Kidney epithelial cell (primary cell): ENCODE data around the gene COL4A3. TPM values are rescaled to one million over a fixed set of nuclear protein-coding genes. Genes with fewer than 3 reads are reported as not detected.

Experiments used
- DNase-seq: peaks from one replicate; pipeline ENCODE4 v3.0.0-alpha.2; 2010; ENCODE audit warnings: low read depth
- H3K27me3 ChIP-seq: 2 replicates; pipeline ENCODE4 v1.6.0; 2011; ENCODE audit warnings: low read length; ENCODE audit not compliant: control insufficient read depth, insufficient read depth
- H3K36me3 ChIP-seq: 2 replicates; pipeline ENCODE4 v1.5.1; 2011; ENCODE audit warnings: low read length; ENCODE audit not compliant: control insufficient read depth, insufficient read depth
- H3K4me3 ChIP-seq: 2 replicates; pipeline ENCODE4 v1.5.1; 2011; ENCODE audit warnings: low read depth, mild to moderate bottlenecking, control low read depth, low read length
- CTCF ChIP-seq: IDR thresholded peaks from 2 replicates; pipeline ENCODE4 v1.5.1; 2011; ENCODE audit warnings: mild to moderate bottlenecking, moderate library complexity, low read length, control low read depth, inconsistent platforms; ENCODE audit not compliant: insufficient read depth, poor library complexity, severe bottlenecking
- total RNA-seq: library from RNA; depleted of rRNA; stranded (reverse); fragments of >200 nt; gene quantifications from 2 replicates; pipeline ENCODE4 v1.2.3, GENCODE V29; 2015

Gene COL4A3
- total RNA-seq, 1 donor from 2014 or later = 2.3 TPM

DNA sequence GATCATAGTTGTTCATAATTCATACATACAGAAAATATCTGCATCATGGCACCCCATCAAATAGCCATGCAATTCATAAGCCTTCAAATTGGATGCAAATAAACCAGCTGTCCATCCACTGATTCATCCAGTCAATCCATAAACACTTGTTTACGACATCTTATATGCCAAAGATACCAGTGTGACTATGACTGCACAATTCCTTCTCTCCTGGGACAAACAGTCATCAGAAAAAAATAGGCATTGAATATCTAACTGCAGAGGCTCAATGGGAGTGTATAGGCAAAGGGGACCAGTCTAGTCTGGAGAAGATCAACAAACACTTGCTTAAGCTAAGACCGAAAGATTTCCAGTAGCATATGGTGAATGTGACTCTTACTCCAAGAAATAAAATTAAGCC is 70.0 kb downstream of the COL4A3 start:
- no peak for DNase-seq
- no peaks in the 10 kb centered on the region for H3K27me3 ChIP-seq
- TF ChIP-seq CTCF = no peak
- H3K4me3 ChIP-seq = no peak overlapping the region
- H3K36me3 ChIP-seq = no peaks in the 10 kb centered on the region

DNA sequence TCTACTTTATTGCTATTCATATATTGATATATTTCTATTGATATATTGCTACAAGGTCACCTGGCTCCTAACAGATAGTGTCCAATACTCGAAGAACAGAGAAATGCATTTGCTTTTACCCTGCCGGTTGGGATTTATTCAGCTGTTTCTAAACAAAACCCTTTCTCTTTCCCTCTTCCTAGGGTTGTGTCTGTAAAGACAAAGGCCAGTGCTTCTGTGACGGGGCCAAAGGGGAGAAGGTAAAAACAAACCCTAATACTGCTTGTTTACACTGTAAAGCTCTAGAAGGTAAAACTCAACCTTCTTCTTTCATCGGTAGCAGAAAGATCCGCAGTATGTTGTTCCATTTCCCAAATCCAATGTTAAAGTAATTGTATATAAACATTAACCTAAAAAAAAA is 73.4 kb downstream of the COL4A3 start:
- TF ChIP-seq CTCF = no peak

DNA sequence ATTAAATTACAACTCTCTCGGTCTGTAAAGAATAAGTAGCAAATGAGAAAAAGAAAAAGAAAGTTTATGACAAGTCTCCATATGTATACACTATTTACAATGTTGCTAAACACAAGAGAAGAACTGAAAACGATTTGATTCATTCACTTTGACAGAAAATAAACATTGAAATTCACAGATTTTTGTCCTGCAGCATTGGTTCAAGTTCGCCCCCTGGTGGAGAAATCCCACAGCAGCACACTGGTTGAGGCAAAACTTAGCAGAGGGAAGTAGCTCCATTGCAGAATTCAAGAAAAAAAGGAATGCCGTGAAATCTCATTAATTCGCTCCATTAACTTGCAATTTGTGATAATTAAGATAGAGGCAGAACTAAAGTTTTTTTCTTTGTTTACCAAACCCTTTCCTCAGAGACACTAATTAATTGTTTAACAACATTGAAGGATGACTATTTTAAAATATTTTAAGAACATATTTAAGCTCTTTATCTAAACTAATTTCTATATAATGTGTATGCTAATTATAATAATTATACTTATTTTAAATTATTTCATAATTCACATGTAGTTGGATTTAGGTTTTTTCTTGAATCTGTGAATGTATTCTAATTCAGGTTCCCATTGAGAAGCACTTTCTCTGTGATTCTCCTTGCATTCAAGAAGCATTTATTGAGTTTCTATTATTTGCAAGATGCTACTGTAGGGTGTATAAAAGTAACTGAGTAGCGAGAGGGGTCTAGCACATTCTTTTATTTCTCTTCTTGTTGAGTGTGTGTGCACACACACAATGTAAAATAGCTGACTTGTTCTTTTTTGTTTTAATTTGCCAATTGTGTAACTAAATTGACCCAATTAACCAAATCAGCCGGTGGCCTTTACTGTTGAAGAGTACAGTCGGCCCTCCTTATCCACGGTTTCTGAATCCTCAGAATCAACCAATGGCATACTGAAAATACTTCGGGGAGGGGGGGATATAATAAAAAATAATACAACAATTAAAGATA is 74.1 kb downstream of the COL4A3 start:
- H3K27me3 ChIP-seq = no peaks in the 10 kb centered on the region
- peak; percentile 96 for TF ChIP-seq CTCF
- peak; percentile 34 for DNase-seq

More for the DNA sequence above, 73.4 kb downstream of the COL4A3 start:
- Histone ChIP-seq H3K4me3 (no peak overlapping the region), H3K27me3 (no peaks in the 10 kb centered on the region), H3K36me3 (no peaks in the 10 kb centered on the region)
- DNase-seq = no peak

DNA sequence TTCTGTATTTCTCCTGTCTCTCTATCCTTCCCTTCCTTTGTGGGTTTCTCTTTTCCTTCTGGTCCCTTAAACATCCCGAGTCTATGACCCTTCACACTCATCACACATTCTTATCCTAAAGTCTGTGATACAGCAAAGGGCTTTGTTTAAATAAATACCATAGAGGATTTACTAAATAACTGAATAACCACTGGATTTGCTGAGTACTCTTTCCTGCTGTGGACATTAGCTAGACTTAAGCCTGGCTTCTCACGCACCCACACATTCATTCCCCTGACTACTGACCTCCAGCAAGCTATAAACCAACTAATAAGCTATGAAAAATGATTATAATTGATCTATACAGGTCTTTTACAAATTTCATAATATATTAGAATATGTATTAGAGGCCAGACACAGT is 76.6 kb downstream of the COL4A3 start:
- no peaks in the 10 kb centered on the region for H3K36me3 ChIP-seq
- H3K27me3 ChIP-seq = no peaks in the 10 kb centered on the region
- TF ChIP-seq CTCF = no peak
- no peak for DNase-seq
- H3K4me3 ChIP-seq = no peak overlapping the region

More for the DNA sequence above, 74.1 kb downstream of the COL4A3 start:
- H3K36me3 ChIP-seq = no peaks in the 10 kb centered on the region
- no peak overlapping the region for H3K4me3 ChIP-seq

DNA sequence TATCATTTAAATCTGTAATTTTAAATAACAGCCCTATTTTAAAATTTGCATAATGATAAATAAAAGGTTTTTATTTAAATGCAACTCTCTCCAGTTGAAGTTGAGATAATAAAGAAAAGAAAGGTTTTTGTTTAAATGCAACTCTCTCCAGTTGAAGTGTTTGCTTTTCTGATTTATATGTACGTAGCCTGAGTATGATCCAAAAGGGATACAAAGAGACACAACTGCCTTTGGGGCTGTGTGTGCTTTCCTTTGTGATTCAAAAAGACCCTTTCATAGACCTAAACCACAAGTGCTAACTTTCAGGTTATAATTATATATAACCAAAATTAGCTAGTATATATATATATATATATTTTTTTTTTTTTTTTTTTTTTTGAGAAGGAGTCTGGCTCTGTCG is 84.5 kb downstream of the COL4A3 start:
- Histone ChIP-seq H3K4me3 (no peak overlapping the region), H3K36me3 (no peaks in the 10 kb centered on the region), H3K27me3 (no peaks in the 10 kb centered on the region)
- DNase-seq = no peak
- no peak for TF ChIP-seq CTCF
